H1 (cell line): ENCODE measurements around the gene TLE3.

Experiments used
- ATF3 ChIP-seq: IDR thresholded peaks from 2 replicates; pipeline ENCODE4 v1.6.1; 2011; ENCODE audit warnings: low read depth, mild to moderate bottlenecking, low read length; ENCODE audit not compliant: insufficient read depth
- CHD1 ChIP-seq: IDR thresholded peaks from 2 replicates; pipeline ENCODE4 v1.6.1; 2012; ENCODE audit warnings: low read depth, low read length, improper control_type of control experiment
- CREB1 ChIP-seq: IDR thresholded peaks from 2 replicates; pipeline ENCODE4 v1.6.1; 2012; ENCODE audit warnings: inconsistent platforms
- CTCF ChIP-seq, 3 experiments: IDR thresholded peaks; 1 replicate in 2 of 3; 2 replicates in 1 of 3; pipeline versions ENCODE4 v1.5.1 to v1.6.1; 2011; ENCODE audit warnings: low read length in 3 of 3, mild to moderate bottlenecking in 3 of 3, inconsistent platforms in 2 of 3, low read depth in 1 of 3, moderate library complexity in 1 of 3; ENCODE audit not compliant: insufficient read depth in 1 of 3; ENCODE audit errors: control extremely low read depth in 1 of 3
- EP300 ChIP-seq, 2 experiments: IDR thresholded peaks; 1 replicate in 1 of 2; 2 replicates in 1 of 2; pipeline ENCODE4 v1.6.1; 2011 to 2012; ENCODE audit warnings: low read depth in 2 of 2, low read length in 2 of 2, mild to moderate bottlenecking in 2 of 2, borderline replicate concordance in 1 of 2, inconsistent platforms in 1 of 2, moderate library complexity in 1 of 2
- GABPA ChIP-seq: IDR thresholded peaks from 2 replicates; pipeline ENCODE4 v1.6.1; 2011; ENCODE audit warnings: mild to moderate bottlenecking, low read length, moderate library complexity, borderline replicate concordance; ENCODE audit not compliant: insufficient read depth
- JUND ChIP-seq: IDR thresholded peaks from 2 replicates; pipeline ENCODE4 v1.6.1; 2011; ENCODE audit warnings: mild to moderate bottlenecking, improper control_type of control experiment, low read length
- RBBP5 ChIP-seq: IDR thresholded peaks from 2 replicates; pipeline ENCODE4 v1.7.1; 2012; ENCODE audit warnings: low read depth, mild to moderate bottlenecking, inconsistent platforms, low read length, moderate library complexity, borderline replicate concordance
- TF ChIP-seq, protein P1 (sequence below): IDR thresholded peaks from 2 replicates; pipeline ENCODE4 v1.6.1; 2012; ENCODE audit warnings: low read length, inconsistent platforms

- TF ChIP-seq EP300 (IDR thresholded peaks at IDR 0.05; ENCODE audit: borderline replicate concordance in 1 of 2, low read depth in 2 of 2, low read length in 2 of 2) (no peak), ATF3 (no peak), CHD1 (no peak), CTCF (IDR thresholded peaks at IDR 0.05; ENCODE audit: control extremely low read depth in 1 of 3, insufficient read depth in 1 of 3, low read depth in 1 of 3, low read length in 3 of 3) (no peak), GABPA (no peak), CREB1 (no peak), JUND (no peak), RBBP5 (no peak)
- TF ChIP-seq, protein P1, sequence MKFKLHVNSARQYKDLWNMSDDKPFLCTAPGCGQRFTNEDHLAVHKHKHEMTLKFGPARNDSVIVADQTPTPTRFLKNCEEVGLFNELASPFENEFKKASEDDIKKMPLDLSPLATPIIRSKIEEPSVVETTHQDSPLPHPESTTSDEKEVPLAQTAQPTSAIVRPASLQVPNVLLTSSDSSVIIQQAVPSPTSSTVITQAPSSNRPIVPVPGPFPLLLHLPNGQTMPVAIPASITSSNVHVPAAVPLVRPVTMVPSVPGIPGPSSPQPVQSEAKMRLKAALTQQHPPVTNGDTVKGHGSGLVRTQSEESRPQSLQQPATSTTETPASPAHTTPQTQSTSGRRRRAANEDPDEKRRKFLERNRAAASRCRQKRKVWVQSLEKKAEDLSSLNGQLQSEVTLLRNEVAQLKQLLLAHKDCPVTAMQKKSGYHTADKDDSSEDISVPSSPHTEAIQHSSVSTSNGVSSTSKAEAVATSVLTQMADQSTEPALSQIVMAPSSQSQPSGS: no peak
These were observed 9.3 kb downstream of the TLE3 start for GRCh38 chr15:70088455-70088854.
